HG02642 (cell line): ENCODE data around the gene NCBP3.
A peak's percentile ranks its signal among the peaks of the same experiment; 100 is the strongest.

ENCODE experiments used
- ATAC-seq: cut with Tn5 transposase; IDR thresholded peaks from one replicate; pipeline ENCODE4 v1.9.1; 2021; ENCODE audit warnings: mild to moderate bottlenecking; ENCODE audit not compliant: unreplicated experiment, poor library complexity

NCBP3 gene

GRCh38 chr17:3762922-3763776 is 82.9 kb downstream of the NCBP3 start:
- ATAC-seq, result peak; percentile 51

GRCh38 chr17:3761918-3762380 is 84.1 kb downstream of the NCBP3 start:
- ATAC-seq, result no peak

- ATAC-seq, result no peak
These were observed 84.8 kb downstream of the NCBP3 start for GRCh38 chr17:3761036-3761917.

- ATAC-seq, result no peak
These were observed 86.3 kb downstream of the NCBP3 start for GRCh38 chr17:3759597-3760216.

DNA sequence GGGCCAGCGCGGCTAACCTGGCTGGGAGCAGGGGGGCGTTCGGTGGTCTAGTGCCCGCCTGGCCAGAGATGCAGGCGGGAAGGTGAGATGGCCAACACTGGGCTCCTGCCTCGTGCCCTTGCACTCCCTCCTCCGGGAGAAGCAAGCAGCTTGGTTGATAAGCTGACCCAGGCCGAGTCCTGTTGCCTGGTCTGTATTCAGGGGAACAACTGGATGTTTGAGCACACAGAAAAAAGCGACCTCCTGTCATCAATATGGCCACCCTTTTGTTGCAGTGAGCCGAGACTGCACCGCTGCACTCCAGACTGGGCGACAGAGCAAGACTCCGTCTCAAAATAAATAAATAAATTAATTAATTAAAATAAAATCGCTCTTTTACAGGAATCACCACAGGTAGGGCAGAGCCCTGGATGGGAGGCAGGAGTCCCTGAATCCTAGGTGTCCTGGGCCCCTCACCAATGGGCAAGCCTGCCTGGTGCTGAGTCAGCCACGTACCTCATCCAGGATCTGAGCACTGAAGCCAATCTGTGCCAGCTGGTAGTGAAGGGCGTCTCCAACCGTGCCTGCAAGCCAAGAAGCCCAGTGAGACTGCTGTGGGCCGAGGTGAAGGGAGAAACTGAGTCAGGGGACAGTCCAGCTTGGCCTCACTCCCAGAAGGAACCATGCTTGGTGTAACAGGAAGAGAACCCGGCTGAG is 90.6 kb downstream of the NCBP3 start:
- ATAC-seq, result no peak

DNA sequence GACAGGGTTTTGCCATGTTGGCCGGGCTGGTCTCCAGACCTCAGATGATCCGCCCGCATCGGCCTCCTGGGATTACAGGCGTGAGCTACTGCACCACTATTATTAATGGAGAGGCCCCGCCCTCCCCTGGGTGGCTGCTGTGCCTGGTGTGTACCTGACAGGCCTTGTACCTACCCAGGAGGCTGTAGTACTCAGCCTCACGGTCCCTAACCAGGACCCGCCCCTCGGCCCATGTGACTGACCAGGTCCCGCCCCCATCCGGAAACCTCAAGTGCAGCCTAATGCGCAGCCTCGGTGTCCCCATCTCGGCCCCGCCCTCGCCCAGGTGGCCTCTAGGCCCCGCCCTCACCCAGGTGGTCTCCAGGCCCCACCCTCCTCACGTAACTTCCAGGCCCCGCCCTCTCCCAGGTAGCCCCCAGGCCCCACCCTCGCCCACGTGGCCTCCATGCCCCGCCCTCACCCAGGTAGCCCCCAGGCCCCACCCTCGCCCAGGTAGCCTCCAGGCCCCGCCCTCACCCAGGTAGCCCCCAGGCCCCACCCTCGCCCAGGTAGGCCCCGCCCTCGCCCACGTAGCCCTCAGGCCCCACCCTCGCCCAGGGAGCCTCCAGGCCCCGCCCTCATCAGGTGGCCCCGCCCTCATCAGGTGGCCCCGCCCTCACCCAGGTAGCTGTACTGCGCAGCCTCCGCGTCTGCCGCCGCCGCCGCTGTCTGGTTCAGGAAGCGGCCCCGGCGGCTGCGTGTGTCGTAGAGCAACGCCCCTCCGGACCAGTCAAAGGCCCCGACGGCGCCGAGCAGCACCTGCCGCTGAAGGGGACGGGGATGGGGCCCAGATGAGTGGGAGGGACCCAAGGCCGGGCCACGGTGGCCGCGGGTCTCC is 91.3 kb downstream of the NCBP3 start:
- no peak for ATAC-seq

- no peak for ATAC-seq
These were observed 92.0 kb downstream of the NCBP3 start for GRCh38 chr17:3754066-3754457.

- ATAC-seq, result no peak
These were observed 92.4 kb downstream of the NCBP3 start for GRCh38 chr17:3753624-3754023.
